NCI-H187 (cell line): ENCODE measurements around the gene CADM2.
A peak's percentile ranks its signal among the peaks of the same experiment; 100 is the strongest.
"Not testable (repeated sequence)": the region's sequence is repeated elsewhere in the genome, so short reads cannot be mapped to it uniquely, and the experiment has no call there.

Source experiments
- DNase-seq, 2 experiments: peaks; one replicate each; lab custom pipeline; 2025; lab: John Stamatoyannopoulos, UW

The CADM2 gene

DNA sequence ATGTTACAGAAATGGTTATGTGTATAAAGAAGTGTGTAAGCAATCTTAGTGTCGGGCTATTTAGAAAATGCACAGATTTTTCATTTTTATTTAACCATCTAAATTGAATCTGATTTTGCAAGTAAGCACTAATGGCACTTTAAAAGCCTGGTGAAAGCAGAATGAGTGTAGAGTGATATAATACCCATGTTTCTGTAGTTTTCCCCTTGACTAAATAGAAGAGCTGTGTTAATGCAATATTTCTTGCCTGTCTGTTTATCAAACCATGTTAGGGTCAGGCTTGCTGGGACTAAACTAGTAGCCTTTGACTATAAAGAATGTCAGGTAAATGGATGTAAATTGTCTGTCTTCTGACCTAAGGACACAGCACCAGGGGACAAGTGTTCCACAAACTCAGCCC is 714.0 kb downstream of the CADM2 start:
- no peak for DNase-seq

DNA sequence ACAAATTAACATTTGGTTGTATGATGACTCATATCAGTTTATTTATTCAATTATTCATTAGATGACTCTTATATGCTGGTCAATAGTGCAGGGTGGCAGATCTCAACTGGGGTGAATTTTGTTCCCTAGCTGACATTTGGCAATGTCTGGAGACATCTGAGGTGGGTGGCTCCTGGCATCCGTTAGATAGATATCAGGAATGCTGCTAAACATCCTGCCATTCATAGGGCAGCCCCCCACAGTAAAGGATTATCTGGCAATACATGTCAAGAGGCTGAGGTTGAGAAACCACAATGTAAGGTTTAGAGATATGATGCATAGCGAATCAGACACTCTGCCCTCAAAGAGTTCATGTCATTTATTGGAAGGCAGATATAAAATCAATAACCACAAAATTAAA is 719.9 kb downstream of the CADM2 start:
- no peak for DNase-seq

DNA sequence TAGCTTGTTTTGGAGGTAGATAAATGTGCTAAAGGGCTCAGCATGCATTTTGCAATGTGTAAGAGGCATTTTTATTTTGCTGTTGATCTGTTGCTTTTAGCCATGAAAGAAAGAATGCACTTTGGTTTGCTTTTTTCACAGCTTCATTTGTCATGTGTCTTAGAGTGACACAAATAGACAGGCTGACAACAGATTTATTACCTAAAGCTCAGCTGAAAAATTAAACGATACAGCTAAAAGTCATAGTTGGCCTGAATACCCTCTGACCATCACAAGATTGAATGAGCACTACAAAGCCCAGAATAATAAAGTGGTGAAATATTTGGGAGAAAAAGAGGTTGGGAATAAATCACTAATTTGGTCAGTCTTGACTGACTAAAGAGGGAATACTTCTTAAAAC is 723.1 kb downstream of the CADM2 start:
- no peak for DNase-seq

DNA sequence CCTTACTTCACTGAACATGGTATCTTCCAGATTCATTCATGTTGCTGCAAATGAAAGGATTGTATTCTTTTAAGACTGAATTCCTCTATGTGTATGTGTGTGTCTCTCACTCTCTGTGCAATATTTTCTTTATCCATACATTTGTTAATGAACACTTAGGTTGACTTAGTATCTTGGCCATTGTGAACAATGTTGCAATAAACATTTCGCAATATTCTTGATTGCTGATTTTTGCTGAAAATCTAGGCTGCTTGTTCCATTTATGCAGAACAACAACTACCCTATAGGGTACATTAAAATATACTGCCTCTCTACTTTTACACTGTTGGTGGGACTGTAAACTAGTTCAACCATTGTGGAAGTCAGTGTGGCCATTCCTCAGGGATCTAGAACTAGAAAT is 732.4 kb downstream of the CADM2 start:
- no peak for DNase-seq

DNA sequence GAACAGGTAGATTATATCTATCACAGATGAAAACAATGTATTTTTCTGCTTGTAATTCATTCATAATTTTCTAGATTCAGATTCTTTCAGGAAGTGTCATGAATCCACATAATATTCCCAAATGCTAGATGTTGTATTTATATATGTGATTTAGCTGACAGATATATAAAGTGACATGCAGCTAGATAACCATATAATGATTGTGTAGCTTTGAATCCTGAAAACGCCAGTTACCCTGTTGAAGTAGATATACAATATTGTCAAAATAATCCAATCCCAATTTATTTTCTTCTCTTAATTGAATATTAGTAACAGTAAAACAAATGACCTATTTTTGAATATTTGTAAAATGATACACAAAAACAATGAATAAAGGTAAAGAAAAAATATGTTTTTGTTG is 738.4 kb downstream of the CADM2 start:
- no peak for DNase-seq

DNA sequence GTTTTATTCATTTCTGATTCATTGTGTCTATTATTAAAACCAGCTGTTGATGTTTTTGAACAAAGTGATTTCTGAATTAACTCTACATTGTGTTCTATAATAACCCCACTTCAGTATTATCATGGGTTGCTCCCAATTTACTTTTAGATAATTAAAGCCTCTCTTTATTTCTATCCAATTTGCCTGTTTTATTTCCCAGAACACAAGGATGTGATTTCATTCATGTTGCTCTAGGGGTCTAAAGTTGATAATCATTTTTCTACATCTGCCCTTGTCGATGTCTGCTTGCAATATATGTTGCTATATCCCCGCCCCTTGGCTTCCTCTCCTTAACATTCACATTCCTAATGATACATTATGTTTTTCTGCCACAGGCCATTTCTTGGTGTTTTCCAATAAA is 747.3 kb downstream of the CADM2 start:
- DNase-seq = no peak

DNA sequence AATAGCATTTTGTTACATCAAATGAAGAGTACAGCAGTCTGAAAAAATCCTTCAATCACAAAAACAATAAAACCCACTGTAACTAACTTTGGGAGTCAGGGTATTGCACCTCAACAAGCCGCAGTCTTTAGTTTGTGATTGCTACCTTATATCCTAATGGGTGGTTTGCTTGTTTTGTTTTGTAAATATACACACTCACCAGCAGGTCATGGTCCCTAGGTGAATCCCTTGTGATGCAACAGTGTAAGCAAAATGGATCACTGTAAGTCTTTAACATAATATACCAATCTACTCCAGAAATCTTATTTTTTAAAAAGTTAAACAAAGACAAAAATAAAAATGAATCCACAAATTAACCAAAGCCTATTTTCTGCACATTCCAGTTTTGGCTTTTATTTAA is 749.5 kb downstream of the CADM2 start:
- DNase-seq = not testable (repeated sequence)

DNA sequence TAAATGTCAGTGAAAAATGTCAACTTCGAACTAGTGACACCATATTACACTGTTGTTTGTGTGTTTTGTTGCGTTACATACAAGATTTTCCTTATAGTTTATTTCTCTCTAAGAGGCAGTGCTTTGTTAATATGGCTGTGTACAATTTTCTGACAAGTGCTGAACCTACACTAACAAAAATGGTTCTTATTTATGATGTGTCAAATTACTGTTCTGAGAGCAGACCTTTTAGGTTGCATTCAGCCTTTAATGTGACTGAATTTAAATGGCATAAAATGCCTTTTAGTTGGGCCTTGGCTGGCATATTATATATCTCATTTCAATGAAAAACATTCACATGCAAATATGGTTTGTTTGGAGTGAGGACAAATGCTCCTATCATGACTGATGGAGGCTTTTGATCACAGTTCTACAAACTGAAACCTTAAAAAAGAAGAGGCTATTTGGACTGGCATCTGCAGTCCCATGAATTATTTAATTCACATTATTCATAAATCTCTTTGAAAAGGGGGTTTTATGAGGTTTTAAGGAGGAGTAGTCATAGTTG is 750.6 kb downstream of the CADM2 start:
- DNase-seq = no peak

DNA sequence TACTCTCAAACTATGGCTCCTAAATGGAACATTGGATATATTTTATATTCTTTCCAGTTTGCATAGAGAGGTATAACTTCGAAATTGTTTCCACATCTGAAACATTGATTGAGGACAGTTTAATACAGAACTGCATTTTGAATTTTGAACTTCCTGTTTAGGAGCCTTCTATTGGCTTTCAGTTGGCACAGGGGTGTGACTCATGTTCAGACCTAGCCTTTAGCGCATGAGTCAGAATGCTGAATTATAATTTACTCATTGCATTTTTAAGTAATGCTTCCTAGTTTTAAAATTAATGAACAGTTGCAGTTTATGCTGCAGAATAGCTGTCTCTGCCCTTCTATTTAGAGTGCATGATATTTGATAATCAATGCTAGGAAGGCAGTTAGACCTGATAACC is 751.7 kb downstream of the CADM2 start:
- DNase-seq = no peak

DNA sequence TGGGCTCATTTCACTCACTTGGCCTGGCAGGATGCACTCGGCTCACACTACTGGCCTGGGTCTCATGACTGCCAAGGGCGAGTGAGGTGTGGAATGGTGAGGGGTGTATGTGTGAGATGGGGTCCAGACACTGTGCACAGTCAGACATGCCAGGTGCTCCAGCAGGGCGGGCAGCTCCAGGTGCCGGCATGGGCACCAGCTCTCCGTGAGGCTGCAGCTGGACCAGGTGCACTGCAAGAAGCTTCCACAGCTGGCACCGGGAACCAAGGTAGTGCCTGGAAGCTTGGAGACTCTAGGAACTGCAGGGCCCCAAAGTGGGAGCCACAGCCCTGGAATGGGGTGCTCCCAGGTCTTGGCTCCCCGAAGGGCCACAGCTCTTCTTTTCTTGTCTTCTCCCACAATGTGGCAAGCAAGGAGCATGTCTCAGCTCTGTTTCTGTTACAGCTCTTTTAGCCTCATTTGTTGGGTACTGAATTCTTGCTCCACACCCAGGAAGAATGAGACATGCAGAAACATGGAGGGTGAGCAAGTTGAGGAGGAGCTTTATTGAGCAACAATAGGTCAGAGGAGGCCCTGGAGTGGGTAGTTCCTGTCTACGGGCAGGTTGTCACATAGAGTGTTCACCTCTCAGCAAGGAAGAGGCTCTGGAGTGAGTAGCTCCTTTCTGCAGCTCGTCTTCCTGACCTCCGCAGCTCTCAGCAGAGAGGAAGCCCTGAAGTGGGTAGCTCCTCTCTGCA is 762.8 kb downstream of the CADM2 start:
- DNase-seq = no peak

DNA sequence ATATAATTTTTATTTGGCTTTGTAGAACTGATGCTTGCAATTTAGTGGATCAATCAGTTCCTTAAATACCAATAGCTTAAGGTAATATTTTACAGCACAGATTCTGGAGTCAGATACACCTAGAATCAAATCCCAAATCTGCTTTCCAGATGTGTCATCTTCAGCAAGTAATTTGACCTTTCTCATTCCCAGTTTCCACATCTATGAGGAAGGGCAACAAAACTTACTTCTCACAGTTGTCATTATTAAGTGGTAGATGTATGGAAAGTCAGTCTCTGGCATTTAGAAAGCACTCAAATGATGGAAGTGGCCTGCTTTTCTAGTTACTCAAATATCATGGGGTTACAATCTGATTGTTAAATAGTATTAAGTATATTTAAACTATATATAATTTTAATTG is 767.0 kb downstream of the CADM2 start:
- no peak for DNase-seq

DNA sequence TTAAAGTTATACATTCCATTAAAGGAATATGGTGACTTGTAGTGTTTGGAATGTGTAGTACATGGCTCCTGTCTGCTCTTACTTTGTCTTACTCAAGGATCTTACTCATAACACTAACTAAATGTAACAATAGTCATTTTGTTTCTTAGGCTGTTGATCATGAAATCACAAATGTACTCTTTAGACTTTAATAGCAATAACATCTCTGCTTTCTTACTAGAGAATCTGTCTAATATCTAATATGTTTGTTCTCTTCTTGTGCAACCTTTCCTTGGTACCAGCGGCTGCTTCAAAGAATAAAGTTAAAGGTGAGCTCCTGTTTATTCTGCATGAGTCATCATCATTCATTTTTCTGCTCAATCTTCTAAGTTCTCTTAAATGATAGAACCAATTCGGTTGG is 767.5 kb downstream of the CADM2 start:
- DNase-seq = no peak

DNA sequence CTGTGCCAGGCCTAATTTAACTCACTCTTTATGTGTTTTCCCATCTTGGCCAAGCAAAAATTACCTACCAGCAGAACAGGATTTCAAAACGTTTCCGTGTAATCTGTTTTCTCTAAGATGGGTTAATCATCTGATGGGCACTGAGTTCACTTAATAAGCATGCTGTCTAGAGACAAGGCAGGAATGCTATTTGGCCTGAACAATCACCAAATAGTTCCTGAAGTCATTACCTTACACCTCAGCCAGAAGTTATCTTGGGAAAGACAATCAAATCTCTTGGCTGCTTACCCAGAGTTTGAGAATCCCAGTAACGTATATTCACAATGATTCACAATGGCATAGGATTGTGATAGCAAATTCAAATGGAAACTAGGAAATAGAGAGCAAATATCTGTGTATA is 779.1 kb downstream of the CADM2 start:
- no peak for DNase-seq

DNA sequence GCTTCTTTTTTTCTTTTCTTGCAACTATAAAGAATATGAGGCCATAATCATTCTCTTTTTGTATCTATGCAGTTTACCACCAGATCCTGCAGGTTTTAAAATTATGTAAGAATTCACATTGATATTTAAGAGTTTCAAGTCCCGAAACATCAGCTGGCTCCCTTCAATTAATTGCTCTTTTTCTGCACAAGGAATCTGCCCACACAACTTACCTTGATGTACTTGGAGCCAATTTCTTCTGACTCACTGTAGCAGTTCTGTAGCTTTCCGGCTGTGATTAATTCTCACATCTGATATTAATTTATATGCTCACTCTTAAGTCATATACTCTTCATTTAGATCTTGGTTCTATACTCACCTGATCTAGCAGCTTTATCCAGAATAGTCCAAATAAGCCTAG is 781.8 kb downstream of the CADM2 start:
- no peak for DNase-seq

DNA sequence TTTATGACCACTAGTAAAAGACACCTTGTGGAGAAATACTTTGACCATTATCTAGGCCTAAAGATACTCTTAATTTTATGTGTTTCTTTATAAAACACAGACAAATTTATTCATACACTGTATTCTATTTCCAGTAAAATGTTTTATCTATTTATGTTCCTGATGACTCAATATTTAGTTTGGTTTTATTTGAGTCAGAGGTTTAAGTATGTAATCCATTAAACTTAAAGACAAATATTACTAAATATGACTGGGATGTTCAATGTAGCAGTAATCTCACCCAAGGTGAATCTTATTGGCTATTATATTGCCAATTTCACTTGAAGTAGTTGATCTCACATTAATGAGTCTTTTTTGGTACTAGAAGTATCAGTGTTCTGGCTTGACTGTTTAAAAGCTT is 799.7 kb downstream of the CADM2 start:
- DNase-seq = no peak

DNA sequence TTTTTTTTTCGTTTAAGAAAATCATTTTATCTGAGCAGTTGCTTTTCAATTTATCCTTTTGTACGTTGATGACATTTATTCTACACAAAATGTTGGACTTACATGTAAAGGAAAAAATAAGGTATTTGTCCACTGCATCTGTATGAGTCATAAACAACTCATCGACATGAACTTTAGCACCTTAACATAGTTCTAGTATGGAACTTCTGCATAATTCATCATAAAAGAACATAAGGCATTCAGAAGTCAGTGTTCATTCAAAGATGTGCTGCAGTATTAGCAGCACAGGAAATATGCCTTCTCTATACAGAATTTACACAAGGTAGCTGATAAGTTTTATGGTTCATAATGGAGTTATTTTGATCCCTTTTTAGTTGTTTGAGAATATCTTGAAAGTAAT is 801.6 kb downstream of the CADM2 start:
- DNase-seq = no peak

DNA sequence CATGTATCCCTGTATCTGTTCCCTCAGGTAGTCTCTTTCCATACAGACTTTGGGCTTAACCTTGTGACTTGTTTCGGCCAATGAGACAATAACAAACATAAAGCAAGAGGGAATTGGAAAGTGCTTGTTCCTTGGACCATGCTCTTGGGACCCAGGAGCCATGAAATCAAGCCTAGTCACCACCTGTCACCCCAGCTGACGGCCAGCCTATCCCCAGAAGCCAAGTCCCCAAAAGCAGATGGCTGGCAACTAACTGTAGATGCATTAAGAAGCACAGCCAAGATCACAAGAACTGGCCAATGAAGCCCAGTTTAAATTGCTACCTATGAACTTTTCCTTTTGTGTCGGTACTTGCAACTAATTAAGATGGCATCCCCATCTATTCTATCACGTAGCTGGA is 822.0 kb downstream of the CADM2 start:
- DNase-seq = no peak

DNA sequence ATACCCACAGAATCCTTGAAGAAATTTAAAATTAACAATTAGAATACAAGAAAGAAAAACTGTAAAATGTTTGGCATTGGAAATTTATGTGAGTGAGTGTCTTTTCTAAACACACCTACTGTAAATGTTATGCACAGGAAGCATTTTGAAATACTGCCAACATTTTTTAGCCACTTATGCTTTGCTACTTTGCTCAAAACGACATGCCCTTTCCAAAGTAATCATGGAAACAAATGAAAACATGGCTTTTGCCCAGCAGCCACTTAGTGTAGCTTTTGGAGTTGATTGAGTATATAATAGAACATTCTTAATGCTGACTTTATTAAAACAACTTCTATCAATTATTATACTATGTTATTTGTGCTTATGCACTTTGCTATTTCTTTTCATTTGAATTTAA is 823.0 kb downstream of the CADM2 start:
- no peak for DNase-seq

DNA sequence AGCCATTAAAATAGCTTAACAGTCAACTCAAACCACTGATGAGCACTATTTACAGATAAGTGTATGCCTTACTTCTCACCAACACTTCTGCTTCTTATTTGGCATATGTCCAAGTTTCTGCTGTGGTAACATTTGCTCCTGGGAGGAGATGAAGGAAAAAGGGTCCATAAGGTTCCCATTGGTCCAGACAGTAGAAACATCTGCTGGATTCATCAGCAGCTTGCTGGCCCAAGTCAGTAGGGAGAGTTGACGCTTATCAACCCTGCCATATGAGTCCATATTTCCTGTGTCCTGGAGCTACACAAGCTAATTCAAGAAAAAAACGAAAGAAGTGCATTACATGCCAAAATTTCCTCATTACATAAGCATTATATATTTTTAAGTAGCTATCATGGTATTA is 824.5 kb downstream of the CADM2 start:
- DNase-seq = no peak

DNA sequence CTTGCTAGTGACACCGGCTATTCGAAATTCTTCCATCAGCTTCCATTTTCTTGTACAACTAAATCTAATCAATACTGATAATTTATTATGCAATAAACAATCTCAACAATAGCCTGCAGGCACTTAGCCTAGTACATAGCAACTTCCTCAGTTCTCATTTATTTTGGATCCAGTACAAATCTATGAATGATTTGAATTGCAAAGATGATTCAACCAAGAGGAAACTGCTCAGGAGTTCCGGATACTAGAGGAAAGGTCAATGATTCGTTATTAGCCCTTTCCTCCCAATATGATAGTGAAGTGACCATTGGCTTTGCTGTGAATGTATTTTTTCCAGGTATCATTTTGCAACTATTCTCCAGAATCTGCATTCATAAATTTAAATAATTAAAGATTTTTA is 827.0 kb downstream of the CADM2 start:
- DNase-seq = no peak

DNA sequence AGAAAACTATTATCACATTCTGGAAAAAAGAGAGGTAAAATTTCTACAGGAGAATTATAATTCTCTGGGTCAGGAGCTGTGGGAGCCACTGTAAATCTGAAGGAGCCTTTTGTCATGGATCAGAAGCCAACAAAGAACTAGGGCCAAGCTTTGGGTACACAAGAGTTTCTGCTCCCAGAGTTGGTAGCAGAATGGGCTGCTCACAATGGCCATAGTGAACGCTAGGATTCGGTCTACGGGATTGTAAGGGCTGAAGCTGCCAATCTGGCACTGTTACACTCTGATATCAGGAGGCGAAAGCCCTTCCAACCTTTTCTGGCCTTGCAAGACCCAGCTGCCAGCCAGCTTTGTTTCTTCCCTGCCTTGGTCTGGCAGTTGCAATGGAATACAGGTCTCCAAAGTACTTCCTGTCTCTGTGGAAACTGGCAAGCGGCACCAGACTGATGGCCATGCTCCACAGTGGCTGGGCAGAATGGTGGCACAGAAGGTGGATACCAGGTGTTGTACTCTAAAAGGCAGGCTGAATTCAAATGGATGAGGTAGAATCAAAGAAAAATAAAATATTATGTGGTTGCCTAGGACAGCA is 831.7 kb downstream of the CADM2 start:
- DNase-seq = no peak

DNA sequence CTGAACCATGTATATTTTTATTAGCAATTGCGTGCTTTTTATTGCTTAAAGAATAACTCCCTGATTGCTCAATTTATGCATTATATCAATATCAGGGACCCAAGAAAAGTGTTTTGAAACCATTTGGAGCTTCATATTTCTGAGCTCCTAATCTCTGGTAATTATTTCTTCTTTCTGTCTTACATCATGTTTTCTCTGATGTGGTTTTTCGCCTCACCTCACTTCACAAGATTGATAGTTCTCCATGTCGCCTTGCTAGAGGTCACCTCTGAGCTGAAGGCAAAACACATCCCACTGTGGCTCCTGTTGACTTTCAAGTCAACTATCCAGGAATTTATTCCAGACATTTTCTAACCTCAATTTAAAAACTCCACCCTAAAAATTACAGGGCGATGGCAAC is 837.4 kb downstream of the CADM2 start:
- no peak for DNase-seq

DNA sequence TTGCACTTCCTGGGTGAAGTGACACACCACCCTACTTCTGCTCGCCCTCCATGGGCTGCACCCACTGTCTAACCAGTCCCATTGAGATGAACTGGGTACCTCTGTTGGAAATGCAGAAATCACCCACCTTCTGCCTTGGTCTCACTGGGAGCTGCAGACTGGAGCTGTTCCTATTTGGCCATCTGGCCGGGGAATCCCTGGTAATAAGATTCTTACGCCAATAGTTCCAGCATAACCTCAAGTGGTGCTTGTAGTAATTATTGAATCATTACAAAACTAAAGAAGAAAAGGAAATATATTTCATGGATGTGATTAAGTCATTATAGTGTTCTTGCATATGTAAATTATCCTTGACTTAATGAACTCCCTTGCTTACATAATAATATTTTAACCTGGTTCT is 841.9 kb downstream of the CADM2 start:
- no peak for DNase-seq

DNA sequence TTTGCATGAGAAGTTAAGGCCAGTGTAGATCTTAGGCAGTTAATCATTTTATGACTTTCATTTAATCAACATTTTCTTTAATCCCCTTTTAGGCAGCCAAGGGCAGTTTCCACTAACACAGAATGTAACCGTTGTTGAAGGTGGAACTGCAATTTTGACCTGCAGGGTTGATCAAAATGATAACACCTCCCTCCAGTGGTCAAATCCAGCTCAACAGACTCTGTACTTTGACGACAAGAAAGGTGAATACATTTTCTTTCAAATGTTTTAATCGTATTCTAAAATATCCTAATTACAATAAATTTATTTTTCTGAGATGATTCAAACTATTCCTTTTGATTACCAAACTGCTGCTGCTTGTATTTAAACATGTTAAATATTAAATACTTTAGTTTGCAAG is 843.2 kb downstream of the CADM2 start:
- DNase-seq = peak in 1 of 2 experiments; percentile 0
